GM18498 (cell line): Measurements from ENCODE around the gene KHNYN.
"Not testable (repeated sequence)": the region's sequence is repeated elsewhere in the genome, so short reads cannot be mapped to it uniquely, and the experiment has no call there.

Source experiments
- ATAC-seq: cut with Tn5 transposase; IDR thresholded peaks from one replicate; pipeline ENCODE4 v1.9.1; 2021; ENCODE audit warnings: mild to moderate bottlenecking, moderate library complexity; ENCODE audit not compliant: unreplicated experiment

The KHNYN gene

DNA sequence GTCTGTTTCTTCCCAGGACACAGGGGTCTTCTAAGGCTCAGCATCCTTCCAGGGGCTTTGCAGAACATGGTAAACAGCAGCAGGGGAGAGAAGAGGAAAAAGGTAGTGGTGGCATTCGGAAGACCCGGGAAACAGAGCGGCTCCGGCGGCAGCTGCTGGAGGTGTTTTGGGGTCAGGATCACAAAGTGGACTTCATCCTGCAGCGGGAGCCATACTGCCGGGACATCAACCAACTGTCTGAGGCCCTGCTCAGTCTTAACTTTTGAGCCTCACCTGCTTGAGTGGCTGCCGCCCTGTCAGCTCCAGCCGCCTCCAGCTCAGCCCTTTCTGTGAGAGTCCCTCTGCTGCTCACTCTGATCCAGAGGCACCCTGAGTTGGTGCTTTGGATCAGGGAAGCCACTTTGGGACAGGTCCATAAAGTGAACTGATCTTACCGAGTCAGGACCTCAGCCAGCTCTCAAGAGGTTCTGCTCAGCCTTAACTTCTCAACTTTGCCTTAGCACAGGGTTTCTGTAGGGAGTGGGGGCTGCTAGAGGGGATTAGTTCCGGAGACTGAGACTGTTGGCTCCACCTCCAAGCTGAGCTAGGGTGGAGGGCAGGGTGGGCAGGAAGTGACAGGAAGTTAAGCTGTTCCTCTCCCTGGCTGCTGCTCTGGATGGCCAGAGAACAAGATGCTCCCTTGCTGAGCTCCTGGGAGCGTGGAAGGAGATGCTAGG lies 7.4 kb downstream of the KHNYN start:
- no peak for ATAC-seq

DNA sequence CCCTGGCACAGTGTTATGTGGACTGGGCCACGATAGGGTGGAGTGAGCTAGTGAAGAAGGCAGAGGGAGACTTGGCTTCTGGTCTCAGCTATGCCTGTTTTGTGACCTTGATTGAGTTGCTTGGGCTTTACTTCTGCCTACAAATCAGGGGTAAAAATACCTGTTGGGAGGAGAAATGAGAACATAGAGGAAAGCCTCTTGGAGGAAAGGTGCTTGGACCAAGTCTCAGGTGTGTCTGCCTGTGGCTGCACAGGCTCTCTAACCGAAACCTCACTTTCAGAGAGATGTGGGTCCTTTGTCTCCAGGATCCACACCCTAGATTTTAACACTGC lies 7.9 kb downstream of the KHNYN start:
- no peak for ATAC-seq

DNA sequence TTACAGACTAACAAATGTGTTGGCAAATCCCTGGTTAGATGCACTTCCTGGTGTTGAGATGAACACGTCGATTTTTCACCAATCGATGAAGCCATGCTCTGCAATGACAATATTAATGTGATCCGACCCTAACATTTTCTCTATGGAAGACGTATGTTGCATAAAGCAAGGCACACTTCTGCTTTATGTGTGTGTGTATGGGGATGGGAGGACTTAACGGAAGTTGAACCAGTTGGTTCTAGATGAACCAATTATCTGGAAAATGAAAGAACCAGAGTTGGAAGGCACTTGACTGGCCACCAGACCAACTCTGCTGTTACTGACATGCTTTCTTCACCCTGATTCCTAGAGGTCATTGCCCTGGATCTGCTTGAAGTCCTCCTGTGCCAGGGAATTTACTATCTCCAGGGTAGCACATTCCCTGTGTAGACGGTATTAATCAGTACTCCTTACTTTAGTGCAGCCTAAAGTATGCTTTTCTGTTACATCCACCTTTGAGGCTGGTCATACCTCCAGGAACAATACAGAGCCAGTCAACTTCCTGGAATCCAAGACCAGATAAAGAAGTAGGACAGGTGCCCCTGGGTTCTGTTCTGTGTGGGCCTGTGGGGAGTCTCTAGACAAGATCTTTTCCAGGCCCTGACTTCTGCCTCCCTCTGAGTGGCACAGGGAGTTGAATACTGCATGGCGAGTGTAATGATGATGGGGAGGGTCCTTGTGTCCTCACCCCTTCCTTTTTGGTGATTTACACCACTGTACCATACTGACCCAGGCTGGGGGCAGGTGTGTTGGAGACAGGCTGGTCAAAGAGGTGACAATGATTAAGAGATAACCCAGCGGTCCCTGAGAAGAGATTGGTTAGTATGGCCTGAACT lies 8.7 kb downstream of the KHNYN start:
- no peak for ATAC-seq

DNA sequence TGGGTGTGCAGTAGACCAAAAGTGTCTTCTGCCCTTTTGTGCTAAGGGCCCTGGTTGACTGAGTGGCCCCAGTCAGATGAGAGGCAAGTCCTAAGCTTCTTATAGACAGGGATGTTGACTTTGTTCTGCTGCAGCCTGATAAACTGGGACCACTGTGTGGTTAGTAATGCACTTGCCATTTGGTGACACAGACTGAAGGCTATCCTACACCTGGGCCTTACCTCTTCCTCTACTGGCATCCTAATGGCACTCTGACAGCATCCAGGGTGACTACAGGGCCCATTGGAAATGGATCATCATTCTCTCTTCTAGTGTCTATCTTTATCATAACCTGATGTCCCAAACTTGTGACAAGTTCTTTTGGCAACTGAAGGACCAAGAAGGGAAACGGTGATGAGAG lies 9.5 kb downstream of the KHNYN start:
- ATAC-seq = no peak

DNA sequence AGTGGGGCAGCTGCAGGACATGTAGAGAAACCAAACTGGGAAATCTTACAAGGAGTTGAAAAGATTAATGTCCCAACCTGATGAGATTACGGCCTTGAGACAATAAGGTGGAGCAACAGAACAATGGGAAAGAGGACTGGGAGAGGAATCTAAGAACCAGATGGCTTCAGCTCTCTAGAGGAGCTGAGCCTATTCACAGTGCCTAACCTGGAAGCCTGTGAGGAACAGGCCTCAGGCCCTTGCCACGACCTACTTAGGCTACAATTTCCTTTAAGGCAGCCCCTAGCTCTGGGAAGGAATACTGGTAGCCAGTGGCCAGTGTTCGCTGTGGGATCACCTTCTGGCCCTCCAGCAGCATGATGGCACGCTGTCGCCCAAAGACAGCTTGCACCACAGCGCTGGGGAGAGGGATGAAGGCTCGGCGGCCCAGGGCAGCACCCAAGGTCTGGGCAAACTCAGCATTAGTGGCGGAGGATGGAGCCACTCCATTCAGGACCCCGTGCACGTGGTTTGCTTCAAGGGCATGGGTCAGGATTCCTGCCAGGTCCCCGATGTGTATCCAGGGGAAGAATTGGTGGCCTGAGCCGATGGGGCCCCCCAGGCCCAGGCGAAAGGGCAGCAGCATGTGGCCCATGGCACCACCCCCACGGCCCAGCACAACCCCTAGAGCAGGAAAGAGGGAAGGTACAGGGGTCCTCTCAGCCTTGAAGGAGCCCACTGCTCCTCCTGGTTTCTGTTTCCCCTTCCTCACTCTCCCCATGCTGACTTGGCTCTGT lies 10.3 kb downstream of the KHNYN start:
- ATAC-seq = no peak

DNA sequence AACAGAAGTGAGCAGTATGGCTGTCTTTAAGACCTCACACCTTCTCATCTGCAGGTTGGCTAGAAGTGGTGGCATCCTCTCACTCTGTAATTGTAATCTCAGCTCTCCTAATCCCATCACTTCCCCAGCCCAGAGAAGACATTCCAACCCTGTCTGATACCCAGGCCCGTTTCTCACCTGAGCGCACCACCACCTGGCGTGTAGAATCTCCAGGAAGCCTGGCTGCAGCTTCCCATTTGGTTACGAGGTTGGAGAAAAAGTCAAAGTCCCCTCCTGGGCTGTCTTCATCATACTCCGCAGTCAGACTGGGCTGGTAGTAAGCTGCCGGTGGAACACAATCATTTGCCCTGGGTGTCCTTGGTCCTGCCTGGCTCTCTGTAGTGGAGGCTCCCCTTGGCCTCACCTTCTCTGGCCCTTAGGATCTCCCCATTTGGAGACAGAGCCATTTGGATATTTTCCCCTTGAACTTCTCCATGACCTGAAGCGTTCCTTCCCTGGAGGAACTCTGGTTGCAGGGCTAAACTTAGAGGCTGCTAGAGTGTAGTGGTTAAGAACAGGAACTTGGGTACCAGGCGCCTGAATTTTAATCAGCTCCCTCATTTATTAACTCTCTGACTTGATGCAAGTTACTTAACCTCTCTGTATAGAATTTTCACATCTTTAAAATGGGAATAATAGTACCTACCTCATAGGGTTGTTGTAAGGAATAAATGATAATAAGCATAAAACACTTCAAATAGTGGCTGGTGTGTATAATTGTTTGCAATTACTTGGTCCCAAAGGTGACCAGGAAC lies 11.0 kb downstream of the KHNYN start:
- no peak for ATAC-seq

DNA sequence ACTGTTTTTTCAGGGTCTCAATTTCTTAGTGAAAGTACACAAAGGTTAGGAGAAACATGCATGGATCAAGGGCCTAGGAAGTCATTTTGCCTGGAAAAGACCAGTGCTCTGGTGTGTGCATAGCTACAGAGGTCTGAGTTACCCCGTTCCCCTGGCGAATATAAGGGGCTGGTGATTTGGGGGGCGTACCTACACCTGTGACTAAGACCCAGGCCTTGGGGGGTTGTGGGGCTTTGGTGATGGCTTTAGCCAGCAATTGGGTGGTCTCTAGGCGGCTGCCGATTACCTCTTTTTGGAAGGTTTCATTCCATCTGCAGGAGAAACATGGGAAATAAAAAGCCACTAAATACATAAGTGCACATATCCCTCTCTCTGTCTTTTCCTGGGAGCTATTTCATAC lies 11.7 kb downstream of the KHNYN start:
- no peak for ATAC-seq

DNA sequence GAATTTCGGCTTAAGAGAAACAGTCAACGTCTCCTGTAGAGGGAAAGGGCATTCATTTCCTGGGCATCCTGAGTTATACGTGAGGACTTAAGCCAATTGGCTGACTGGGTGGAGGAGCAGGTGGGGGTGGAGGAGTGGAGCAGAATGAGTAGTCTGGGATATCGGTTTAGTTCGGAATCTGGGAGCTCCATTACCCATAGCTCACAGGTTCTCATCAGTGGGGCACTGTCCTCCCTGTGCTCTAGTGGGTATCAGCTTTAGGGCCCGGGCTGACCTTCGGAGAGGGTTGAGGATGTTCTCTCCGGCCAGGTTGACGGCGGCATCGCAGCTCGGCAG lies 12.1 kb downstream of the KHNYN start:
- ATAC-seq = no peak

DNA sequence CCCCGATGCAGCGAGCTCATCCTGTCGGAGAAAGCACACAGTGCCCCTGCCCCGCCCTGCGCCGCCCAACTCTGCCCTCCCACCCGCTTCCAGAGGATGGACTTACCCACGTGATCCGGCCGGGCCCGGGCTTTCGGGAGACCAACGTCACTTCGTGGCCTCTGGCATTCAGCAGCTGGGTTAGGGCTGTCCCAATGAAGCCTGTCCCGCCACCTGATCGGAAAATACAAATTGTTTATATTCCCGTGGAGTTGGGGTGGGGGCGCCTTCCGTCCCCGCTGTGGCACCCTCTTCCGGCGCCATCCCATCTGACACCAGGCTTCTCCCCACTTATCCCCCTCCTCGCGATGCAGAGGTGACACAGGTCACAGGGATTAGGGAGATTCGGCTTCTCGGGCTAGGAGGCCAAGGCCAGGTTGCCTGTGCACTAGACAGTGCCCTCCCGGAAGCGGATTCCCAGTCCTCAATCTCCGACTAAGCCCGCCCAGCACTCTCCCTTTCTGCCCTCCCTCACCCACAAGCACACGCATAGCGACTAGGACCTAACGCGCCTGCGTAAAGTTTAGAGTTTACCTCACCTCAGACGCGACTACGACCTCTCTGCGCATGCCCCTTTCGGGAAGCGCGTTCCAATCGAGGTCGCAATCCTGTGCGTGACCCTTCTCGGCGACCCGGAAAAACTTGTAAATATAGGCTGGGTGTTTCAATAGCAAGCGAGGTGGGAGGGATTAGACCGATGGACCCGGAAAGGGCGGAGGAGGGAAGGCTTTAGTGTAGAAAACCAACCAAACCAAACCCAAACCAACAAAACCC lies 12.7 kb downstream of the KHNYN start, which contains the start of gene SDR39U1:
TSS of gene SDR39U1 (minus strand) at position 537 of the 813 bp plus-strand sequence. CDS start at position 530, 7 bp downstream.
- ATAC-seq = peak; percentile 90

DNA sequence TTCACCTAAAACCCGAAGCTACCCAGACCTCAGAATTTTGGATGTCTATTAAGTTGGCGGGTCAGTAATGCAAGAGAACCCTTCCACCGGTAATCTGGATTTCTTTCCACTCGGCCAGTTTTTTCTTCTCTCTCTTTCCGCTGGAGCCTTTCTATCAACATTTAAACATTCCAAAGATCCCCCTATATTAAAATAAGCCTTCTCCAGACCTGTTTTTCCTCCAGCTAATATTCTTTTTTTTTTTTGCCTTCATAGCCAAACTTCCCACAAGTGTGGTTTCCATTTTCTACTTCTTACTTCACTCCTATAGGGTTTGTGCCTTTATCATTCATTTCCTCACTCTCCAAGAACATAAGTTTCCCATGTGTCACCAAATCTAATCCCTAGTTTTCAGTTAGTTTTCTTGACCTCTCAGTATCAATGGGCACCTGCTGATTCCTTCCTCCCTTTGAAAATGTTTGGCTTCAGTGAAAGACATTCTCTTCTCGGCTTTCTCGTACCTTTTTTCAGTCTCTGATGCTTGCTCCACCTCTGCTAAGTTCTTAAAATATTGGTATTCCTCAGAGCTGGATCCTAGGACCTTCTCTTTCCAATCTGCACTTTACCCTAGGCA lies 13.4 kb downstream of the KHNYN start:
- no peak for ATAC-seq

DNA sequence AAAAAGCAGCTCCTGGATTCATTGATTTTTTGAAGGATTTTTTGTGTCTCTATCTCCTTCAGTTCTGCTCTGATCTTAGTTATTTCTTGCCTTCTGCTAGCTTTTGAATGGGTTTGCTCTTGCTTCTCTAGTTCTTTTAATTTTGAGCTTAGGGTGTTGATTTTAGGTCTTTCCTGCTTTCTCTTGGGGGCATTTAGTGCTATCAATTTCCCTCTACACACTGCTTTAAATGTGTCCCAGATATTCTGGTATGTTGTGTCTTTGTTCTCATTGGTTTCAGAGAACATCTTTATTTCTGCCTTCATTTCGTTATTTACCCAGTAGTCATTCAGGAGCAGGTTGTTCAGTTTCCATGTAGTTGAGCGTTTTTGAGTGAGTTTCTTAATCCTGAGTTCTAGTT lies 21.1 kb downstream of the KHNYN start:
- ATAC-seq = not testable (repeated sequence)

DNA sequence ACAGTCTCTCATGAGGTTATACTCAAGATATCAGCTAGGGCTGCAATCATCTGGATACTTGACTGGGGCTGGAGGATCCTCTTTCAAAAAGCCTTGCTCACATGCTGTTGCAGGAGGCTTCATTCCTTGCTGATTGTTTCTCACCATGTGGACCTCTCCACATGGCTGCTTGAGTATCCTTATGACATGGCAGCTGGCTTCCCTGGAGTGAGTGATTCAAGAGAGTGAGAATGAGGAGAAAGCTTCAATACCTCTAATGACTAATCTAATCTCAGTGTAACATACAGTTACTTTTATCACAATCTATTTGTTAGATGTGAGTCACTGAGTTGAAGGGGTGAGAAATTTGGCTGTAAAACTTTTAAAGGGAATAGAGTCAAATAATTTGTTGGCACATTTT lies 27.2 kb downstream of the KHNYN start:
- no peak for ATAC-seq

DNA sequence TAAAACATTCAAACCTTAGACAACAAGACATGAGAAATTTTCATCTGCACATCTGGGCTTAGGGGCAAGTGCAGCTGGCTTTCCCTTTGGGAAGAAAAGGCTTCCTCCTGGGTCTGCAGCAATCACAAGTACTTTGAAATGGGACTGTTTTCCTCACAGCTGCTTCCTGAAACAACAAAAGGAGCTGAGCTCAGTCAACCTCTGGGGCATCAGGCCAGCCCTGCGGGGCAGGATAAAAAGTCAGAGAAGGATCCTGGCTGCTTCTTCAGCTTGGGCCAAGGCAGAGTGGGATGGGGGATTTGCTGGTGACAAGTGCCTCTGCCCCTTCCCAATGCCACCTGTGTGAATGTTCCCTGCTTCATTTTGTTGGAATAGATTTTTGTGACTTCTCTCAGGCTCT lies 29.0 kb downstream of the KHNYN start:
- no peak for ATAC-seq

DNA sequence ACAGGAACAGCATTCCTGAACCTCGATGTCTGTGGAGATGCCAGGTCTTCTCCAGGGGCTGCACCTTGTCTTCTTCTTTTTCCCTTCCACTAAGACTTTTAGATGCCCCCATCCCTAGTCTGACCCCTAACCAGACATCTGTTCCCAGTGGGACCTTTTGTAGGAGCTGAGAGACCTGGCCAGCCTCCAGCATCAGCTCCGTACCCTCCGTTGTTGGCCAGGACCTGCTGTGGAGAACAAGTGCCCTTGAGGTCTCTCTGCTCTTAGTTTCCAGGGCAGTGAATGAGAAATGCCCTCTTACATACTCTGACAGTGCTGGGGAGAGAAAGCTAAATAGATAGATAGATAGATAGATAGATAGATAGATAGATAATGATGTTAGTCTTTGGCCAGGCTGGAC lies 29.6 kb downstream of the KHNYN start:
- no peak for ATAC-seq

DNA sequence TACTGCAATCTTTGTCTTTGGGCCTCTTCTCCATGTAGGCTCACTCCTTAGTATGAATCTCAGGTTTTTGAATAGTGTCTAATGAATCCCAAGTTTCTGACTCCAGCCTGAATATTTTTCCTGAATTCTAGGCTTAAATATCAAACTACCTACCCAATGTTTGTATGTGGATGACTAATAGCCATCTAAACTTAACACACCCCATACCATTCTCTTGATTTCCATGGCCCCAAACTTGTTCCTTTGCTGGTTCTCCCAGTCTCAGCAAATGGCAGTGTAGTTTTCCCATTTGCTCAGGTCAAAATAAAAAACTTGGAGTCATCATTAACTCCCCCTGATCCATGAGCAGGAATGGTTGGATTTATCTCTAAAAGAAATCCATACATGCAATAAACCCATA lies 31.6 kb downstream of the KHNYN start:
- no peak for ATAC-seq

DNA sequence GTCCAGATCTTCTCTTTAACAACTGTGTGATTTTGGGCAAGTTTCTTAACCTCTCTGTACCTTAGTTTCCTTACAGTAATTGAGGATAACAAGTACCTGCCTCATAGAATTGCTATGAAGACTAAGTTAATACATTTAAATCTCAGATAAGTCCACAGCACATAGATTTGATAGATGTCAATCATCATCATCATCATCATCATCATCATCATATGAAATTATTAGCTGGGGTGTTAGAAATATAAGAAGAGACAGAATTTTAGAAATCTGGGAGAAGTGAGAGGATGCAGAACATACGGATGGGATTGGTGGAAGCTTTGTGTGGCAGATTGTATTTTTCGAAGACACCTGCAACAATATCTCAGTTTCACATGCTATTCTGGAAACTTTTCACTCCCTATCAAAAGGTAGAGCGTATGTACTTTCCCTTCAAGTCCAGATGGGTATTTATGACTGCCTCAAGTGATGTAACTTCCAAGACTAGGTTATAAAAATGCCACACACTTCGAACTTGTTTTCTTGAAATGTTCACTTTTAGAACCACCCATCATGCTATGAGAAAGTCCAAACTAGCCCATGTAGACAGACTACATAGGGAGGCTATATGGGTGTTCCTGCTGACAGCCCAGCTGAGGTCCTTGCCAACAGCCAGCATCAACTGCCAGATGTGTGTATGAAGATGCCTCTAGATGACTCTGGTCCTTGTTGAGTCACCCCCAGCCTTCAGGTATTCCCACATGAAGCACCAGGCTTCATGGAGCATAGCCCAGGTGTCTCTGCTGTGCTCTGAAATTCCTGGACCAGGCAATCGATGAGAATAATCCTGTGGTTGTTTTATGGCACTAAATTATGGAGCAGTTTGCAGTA lies 33.5 kb downstream of the KHNYN start:
- no peak for ATAC-seq

DNA sequence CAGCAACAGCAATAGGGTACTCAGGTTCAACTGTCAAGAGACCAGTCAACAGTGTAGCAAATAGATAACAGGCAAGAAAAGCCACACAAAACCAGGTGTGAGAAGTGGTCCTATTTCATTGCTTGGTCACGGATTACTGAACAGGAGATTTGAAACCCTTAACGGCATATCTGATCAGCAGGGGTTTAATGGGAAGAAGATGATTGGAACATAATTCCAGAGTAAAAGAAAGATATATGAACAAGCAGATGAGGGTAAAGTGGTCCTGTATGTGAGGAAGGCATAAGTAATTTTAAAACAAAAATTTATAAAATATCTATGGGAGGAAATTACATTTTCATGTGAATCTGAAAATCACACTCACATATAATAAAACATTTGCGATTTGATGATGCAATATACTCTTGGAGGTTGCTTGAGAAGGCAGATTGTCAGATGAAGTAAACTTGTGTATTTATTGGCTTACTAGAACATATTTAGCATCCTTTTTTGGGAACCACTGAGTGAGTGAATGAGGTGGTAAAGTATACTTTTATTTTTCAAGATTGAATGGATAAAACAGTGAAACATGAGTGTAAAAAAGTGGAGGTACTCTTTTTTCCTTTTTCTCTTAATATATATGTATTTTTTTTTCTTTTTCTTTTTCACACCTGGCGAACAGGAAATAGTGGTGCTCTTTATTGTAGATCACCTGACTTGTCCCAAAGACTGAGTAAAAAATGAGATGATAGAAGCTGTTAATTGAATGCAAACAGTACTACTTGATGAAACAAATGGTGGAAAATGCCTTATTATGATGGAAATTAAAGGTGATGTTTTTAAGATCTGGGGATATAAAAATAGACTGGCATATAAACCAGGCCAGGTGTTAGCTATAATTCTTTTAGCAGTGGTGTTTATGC lies 34.4 kb downstream of the KHNYN start:
- ATAC-seq = no peak

DNA sequence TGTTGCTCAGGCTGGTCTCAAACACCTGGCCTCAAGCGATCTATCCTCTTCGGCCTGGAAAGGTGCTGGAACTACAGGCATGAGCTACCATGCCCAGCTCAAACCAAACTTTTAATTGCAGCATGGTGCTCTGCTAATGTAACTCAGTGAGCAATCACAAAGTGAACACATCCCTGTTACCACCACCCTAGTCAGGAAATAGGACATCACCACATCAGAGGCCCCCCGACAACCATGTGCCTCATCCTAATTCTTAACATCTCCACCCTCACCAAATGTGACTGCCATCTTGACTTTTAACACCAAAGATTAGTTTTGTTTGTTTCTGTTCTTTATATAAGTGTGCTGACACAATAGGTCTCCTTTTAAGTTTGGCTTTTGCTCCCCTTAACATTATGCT lies 35.6 kb downstream of the KHNYN start:
- no peak for ATAC-seq
